ENCODE data around the gene APOL4.
"Not testable (repeated sequence)": the region's sequence is repeated elsewhere in the genome, so short reads cannot be mapped to it uniquely, and the experiment has no call there.

Gene APOL4

DNA sequence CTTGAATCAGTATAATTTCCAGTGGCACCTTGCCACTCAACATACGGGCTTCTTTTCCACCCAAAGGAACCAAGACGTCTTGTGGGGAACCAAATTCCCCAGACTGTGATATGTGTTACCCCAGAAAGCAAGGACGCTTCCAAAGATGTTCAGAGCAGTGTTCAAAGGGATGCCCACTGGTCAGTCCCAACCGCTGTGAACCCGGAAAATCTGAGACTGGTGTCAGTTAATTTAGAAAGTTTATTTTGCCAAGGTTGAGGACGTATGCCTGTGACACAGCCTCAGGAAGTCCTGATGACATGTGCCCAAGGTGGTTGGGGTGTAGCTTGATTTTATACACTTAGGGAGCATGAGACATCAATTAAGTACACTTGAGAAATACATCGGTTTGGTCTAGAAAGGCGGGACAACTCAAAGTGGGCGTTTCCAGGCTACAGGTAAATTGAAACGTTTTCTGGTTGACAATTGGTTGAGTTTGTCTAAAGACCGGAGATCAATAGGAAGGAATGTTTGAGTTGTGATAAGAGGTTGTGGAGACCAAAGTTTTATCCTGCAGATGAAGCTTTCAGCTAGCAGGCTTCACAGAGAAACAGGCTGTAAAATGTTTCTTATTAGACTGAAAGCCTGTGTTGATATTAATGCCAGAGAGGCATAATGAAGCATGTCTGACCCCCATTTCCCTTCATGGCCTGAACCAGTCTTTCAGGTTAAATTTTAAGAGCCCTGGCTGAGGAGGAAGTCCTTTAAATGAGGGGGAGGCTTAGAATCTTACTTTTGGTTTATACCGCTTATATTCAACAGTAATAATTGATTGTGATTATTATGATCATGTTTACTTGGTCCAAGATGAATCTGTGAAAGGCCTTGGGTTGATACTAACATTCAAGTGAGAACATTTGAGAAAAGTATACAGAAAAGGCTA, 47.8 kb downstream of the APOL4 start:
- no peak for DNase-seq (ENCODE audit: low read depth)

DNA sequence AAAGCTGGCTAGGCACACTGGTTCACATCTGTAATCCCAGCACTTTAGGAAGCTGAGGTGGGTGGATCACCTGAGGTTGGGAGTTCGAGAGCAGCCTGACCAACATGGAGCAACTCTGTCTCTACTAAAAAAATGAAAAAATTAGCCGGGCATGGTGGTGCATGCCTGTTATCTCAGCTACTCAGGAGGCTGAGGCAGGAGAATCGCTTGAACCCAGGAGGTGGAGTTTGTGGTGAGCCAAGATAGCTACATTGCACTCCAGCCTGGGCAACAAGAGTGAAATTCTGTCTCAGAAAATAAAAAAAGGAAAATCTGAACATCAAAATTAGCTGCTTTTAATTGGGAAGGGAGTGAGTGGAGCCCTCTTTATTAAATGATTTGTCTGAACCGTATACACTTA, 48.8 kb downstream of the APOL4 start:
- DNase-seq (ENCODE audit: low read depth), result not testable (repeated sequence)

- no peak for DNase-seq (ENCODE audit: low read depth)
Measured at GRCh38 chr22:36152088-36152487, 49.5 kb downstream of the APOL4 start.

DNA sequence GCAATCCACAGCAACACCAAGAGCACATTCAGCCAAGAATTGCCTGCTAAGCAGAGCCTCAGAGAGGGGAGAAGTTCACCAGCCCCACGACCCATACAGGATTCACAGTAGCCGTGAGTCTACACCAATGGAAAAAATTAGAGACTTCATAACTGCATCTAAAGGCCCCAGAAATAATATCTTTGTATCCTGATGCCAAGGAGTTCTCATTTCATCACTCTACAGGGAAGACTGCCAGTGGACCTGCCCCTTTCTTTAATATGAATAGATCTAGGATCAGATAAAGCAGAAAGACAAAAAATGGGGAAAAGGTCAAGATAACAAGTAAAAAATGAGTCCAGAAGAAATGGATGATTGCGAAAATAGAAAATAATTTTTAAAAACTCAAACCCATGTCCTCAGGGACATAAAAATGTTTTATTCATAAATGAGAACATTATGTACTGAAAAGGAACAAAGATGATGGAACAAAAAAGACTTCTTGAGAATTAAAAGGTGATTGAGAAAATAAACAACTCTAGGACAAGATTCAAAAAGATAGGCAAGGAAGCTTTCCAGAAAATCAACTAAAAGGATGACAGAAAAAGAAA, 50.5 kb downstream of the APOL4 start:
- DNase-seq (ENCODE audit: low read depth), result no peak

DNA sequence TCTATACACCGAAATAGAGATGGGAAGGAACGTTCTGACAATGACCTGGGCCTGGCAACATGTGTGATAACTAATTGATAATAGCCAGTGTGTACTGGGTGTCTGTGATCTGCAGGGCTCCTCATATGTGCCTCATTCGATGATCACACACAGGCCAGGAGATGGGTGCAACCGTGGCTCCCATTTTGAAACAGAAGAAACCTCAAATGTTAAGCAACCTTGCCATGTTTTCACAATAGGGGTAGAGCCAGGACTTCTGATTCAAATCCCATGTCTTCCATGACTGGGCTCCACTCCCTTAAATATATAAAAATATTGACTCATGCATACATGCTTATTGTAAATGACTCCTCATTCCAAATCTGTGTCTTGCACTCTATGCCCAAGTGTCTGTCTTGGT, 52.2 kb downstream of the APOL4 start:
- no peak for DNase-seq (ENCODE audit: low read depth)

GRCh38 chr22:36148411-36148810, 53.2 kb downstream of the APOL4 start:
- no peak for DNase-seq (ENCODE audit: low read depth)

GRCh38 chr22:36147196-36147791, 54.3 kb downstream of the APOL4 start:
- DNase-seq (ENCODE audit: low read depth), result no peak

DNA sequence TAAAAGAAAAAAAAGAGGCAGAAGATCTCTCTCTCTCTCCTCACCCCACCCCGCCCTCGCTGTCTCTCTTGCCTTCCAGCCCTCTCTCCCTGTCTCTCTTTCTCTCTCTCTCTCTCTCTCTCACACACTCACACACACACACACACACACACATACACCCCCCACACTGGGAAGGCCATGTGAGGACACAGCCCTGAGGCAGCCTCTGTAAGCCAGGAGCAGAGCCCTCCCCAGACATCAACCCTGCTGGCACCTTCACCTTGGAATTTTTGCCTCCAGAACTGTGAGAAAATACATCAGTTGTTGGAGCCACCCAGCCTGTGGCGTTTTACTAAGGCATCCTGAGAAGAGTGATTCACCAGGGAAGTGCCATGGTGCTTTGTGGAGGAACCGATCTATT, 55.7 kb downstream of the APOL4 start:
- DNase-seq (ENCODE audit: low read depth), result no peak

- DNase-seq (ENCODE audit: low read depth), result no peak
Measured at GRCh38 chr22:36144886-36145541, 56.6 kb downstream of the APOL4 start.

DNA sequence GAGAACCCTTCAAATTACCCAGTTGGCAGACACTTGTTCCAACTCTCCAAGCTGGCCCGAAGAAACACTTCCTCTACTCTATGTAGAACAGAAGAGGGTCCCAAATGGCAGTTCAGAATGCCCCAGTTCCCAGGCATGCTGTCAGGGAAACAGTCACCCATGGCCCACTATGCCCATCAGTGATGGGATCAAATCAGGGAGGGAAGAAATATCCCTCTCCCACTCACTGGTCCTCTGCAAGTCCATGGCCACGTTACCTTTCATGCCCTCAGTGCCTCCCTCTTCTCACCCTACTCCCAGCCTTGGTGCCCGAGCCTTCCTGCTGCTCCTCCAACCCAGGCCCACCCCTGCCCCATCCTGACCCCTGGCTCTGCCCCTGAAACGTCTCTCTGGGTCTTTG, 57.7 kb downstream of the APOL4 start:
- DNase-seq (ENCODE audit: low read depth), result no peak

- no peak for DNase-seq (ENCODE audit: low read depth)
Measured at GRCh38 chr22:36143066-36143815, 58.4 kb downstream of the APOL4 start.

- no peak for DNase-seq (ENCODE audit: low read depth)
Measured at GRCh38 chr22:36141481-36141880, 60.1 kb downstream of the APOL4 start.

Data from stimulated activated CD8-positive, alpha-beta memory T cell treated with anti-CD3 and anti-CD28 coated beads, Interleukin-4, amount 100 ng/mL, for 24 hours (primary cell).